ENCODE results near the gene SLC4A1. TPM values are rescaled to one million over a fixed set of nuclear protein-coding genes. Genes with fewer than 3 reads are reported as not detected.

Gene SLC4A1
- total and polyA plus RNA-seq, 2 of the 13 experiments (the other 11 are each of a cell fraction or from before 2014, with no cell fraction given) = not detected

DNA sequence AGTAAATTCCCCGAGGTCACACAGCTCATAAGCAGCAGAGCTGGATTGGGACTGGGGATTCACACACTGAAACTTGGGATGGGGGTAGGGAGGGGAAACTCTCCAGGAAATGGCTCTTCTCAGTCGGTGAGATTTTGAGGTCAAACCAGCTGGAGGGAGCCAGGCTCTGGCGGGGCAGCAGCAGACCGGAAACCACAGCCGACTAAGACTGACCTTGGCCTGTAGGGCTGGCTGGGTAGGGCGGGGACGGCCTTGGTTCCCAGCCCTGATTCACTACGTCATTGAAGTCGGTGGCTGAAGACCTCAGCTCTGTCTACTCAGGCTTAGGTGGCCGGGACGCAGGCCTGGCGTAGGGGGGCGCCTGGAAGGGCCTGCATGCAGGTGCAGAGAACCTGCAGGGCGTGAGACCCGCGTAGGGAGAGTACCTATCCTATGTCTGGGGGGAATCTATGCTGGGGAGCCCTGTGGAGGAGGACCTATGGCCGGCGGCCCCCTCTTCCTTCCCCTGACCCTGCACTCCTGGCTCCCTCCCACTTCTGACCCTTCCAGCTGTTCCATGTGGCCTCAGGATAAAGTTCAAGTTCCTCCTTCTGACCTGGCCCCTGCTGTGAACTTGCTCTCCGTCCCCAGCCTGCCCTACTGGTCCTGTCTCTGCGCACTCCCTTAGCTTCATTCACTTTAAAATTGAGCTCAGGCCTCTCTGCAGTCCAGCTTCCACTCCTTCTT, 11.9 kb upstream of the SLC4A1 start (continued):
- peak; percentile 65 for TF ChIP-seq THAP11 (CRISPR knock-in tag; IDR thresholded peaks at IDR 0.05)
- TF ChIP-seq ZNF12 (CRISPR knock-in tag; IDR thresholded peaks at IDR 0.05) = no peak
- no peak for TF ChIP-seq GTF2F1 (IDR thresholded peaks at IDR 0.05; ENCODE audit: low read length)
- no peak for TF ChIP-seq TMF1 (CRISPR knock-in tag; IDR thresholded peaks at IDR 0.05; ENCODE audit: low read depth)
- TF ChIP-seq SOX5 (CRISPR knock-in tag; IDR thresholded peaks at IDR 0.05; ENCODE audit: borderline replicate concordance) = peak; percentile 40; the same call in 1 of the 2 replicates
- TF ChIP-seq, protein P1, sequence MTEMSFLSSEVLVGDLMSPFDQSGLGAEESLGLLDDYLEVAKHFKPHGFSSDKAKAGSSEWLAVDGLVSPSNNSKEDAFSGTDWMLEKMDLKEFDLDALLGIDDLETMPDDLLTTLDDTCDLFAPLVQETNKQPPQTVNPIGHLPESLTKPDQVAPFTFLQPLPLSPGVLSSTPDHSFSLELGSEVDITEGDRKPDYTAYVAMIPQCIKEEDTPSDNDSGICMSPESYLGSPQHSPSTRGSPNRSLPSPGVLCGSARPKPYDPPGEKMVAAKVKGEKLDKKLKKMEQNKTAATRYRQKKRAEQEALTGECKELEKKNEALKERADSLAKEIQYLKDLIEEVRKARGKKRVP (CRISPR knock-in tag; IDR thresholded peaks at IDR 0.05) = 0 out of 4 replicates have a peak, but pooled peaks of 1 of the 2 experiments have one; percentile 19
- TF ChIP-seq ZNF75D (CRISPR knock-in tag; IDR thresholded peaks at IDR 0.05; ENCODE audit: borderline replicate concordance) = no peak
- no peak for TF ChIP-seq ASH2L (IDR thresholded peaks at IDR 0.05; ENCODE audit: insufficient read length, low read depth, low read length)
- TF ChIP-seq, protein P2, sequence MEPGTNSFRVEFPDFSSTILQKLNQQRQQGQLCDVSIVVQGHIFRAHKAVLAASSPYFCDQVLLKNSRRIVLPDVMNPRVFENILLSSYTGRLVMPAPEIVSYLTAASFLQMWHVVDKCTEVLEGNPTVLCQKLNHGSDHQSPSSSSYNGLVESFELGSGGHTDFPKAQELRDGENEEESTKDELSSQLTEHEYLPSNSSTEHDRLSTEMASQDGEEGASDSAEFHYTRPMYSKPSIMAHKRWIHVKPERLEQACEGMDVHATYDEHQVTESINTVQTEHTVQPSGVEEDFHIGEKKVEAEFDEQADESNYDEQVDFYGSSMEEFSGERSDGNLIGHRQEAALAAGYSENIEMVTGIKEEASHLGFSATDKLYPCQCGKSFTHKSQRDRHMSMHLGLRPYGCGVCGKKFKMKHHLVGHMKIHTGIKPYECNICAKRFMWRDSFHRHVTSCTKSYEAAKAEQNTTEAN (CRISPR knock-in tag; conservative IDR thresholded peaks at IDR 0.05) = no peak
- TF ChIP-seq, protein P3, sequence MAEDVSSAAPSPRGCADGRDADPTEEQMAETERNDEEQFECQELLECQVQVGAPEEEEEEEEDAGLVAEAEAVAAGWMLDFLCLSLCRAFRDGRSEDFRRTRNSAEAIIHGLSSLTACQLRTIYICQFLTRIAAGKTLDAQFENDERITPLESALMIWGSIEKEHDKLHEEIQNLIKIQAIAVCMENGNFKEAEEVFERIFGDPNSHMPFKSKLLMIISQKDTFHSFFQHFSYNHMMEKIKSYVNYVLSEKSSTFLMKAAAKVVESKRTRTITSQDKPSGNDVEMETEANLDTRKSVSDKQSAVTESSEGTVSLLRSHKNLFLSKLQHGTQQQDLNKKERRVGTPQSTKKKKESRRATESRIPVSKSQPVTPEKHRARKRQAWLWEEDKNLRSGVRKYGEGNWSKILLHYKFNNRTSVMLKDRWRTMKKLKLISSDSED (CRISPR knock-in tag; IDR thresholded peaks at IDR 0.05) = no peak
- no peak for TF ChIP-seq CBX1 (IDR thresholded peaks at IDR 0.05; ENCODE audit: low read depth)
- no peak for TF ChIP-seq AHR (CRISPR knock-in tag; IDR thresholded peaks at IDR 0.05)
- TF ChIP-seq ISL2 (CRISPR knock-in tag; IDR thresholded peaks at IDR 0.05) = 0 out of 2 replicates have a peak, but pooled peaks have one; percentile 38
- TF ChIP-seq SMARCE1 (IDR thresholded peaks at IDR 0.05; ENCODE audit: borderline replicate concordance) = no peak
- no peak for TF ChIP-seq CCAR2 (optimal IDR thresholded peaks at IDR 0.05; ENCODE audit: low read depth, low read length)
- 0 out of 2 replicates have a peak, but pooled peaks have one; percentile 12 for TF ChIP-seq HIVEP1 (CRISPR knock-in tag; IDR thresholded peaks at IDR 0.05)
- no peak for TF ChIP-seq ZNF225 (CRISPR knock-in tag; IDR thresholded peaks at IDR 0.05)
- no peak for TF ChIP-seq ZNF136 (CRISPR knock-in tag; IDR thresholded peaks at IDR 0.05; ENCODE audit: low read depth)
- TF ChIP-seq, protein P4, sequence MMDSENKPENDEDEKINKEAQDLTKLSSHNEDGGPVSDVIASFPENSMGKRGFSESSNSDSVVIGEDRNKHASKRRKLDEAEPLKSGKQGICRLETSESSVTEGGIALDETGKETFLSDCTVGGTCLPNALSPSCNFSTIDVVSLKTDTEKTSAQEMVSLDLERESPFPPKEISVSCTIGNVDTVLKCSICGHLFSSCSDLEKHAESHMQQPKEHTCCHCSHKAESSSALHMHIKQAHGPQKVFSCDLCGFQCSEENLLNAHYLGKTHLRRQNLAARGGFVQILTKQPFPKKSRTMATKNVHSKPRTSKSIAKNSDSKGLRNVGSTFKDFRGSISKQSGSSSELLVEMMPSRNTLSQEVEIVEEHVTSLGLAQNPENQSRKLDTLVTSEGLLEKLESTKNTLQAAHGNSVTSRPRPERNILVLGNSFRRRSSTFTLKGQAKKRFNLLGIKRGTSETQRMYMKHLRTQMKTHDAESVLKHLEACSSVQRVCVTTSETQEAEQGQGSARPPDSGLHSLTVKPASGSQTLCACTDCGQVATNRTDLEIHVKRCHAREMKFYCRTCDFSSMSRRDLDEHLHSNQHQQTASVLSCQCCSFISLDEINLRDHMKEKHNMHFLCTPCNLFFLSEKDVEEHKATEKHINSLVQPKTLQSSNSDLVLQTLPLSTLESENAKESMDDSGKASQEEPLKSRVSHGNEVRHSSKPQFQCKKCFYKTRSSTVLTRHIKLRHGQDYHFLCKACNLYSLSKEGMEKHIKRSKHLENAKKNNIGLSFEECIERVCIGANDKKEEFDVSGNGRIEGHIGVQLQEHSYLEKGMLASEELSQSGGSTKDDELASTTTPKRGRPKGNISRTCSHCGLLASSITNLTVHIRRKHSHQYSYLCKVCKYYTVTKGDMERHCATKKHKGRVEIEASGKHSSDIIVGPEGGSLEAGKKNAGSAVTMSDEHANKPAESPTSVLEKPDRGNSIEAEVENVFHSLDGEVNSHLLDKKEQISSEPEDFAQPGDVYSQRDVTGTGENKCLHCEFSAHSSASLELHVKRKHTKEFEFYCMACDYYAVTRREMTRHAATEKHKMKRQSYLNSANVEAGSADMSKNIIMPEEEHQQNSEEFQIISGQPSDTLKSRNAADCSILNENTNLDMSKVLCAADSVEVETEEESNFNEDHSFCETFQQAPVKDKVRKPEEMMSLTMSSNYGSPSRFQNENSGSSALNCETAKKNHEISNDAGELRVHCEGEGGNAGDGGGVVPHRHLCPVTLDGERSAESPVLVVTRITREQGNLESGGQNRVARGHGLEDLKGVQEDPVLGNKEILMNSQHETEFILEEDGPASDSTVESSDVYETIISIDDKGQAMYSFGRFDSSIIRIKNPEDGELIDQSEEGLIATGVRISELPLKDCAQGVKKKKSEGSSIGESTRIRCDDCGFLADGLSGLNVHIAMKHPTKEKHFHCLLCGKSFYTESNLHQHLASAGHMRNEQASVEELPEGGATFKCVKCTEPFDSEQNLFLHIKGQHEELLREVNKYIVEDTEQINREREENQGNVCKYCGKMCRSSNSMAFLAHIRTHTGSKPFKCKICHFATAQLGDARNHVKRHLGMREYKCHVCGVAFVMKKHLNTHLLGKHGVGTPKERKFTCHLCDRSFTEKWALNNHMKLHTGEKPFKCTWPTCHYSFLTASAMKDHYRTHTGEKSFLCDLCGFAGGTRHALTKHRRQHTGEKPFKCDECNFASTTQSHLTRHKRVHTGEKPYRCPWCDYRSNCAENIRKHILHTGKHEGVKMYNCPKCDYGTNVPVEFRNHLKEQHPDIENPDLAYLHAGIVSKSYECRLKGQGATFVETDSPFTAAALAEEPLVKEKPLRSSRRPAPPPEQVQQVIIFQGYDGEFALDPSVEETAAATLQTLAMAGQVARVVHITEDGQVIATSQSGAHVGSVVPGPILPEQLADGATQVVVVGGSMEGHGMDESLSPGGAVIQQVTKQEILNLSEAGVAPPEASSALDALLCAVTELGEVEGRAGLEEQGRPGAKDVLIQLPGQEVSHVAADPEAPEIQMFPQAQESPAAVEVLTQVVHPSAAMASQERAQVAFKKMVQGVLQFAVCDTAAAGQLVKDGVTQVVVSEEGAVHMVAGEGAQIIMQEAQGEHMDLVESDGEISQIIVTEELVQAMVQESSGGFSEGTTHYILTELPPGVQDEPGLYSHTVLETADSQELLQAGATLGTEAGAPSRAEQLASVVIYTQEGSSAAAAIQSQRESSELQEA (CRISPR knock-in tag; IDR thresholded peaks at IDR 0.05; ENCODE audit: not compliant biosample characterization) = no peak
